ENCODE results near the gene SLC25A21.
"Not testable (repeated sequence)": the region's sequence is repeated elsewhere in the genome, so short reads cannot be mapped to it uniquely, and the experiment has no call there.

SLC25A21 gene

GRCh38 chr14:36824854-36825253, 347.6 kb downstream of the SLC25A21 start:
- Histone ChIP-seq H3K9me3 (ENCODE audit: control insufficient read depth, insufficient read depth, low read length) (no peaks in the 10 kb centered on the region), H3K9ac (ENCODE audit: low read depth, low read length) (no peak overlapping the region), H3K4me1 (ENCODE audit: insufficient read depth, low read length) (peaks cover 9% of the 10 kb centered on the region), H3K36me3 (ENCODE audit: insufficient read depth, low read length) (no peaks in the 10 kb centered on the region)

- Histone ChIP-seq H3K9me3 (ENCODE audit: control insufficient read depth, insufficient read depth, low read length) (no peaks in the 10 kb centered on the region), H3K36me3 (ENCODE audit: insufficient read depth, low read length) (no peaks in the 10 kb centered on the region), H3K9ac (ENCODE audit: low read depth, low read length) (no peak overlapping the region), H3K4me1 (ENCODE audit: insufficient read depth, low read length) (peaks cover 14% of the 10 kb centered on the region)
Observed at GRCh38 chr14:36823651-36824050, 348.8 kb downstream of the SLC25A21 start.

GRCh38 chr14:36822685-36823084, 349.7 kb downstream of the SLC25A21 start:
- H3K36me3 ChIP-seq (ENCODE audit: insufficient read depth, low read length), result no peaks in the 10 kb centered on the region

GRCh38 chr14:36820901-36821300, 351.5 kb downstream of the SLC25A21 start:
- no peak overlapping the region for H3K9ac ChIP-seq (ENCODE audit: low read depth, low read length)
- peaks cover 8% of the 10 kb centered on the region for H3K4me1 ChIP-seq (ENCODE audit: insufficient read depth, low read length)
- H3K9me3 ChIP-seq (ENCODE audit: control insufficient read depth, insufficient read depth, low read length), result no peaks in the 10 kb centered on the region

More at GRCh38 chr14:36822685-36823084, 349.7 kb downstream of the SLC25A21 start:
- Histone ChIP-seq H3K9me3 (ENCODE audit: control insufficient read depth, insufficient read depth, low read length) (no peaks in the 10 kb centered on the region), H3K4me1 (ENCODE audit: insufficient read depth, low read length) (peaks cover 14% of the 10 kb centered on the region), H3K9ac (ENCODE audit: low read depth, low read length) (no peak overlapping the region)

GRCh38 chr14:36820111-36820709, 352.2 kb downstream of the SLC25A21 start:
- no peaks in the 10 kb centered on the region for H3K9me3 ChIP-seq (ENCODE audit: control insufficient read depth, insufficient read depth, low read length)
- no peak overlapping the region for H3K9ac ChIP-seq (ENCODE audit: low read depth, low read length)
- H3K4me1 ChIP-seq (ENCODE audit: insufficient read depth, low read length), result peaks cover 5% of the 10 kb centered on the region
- no peaks in the 10 kb centered on the region for H3K36me3 ChIP-seq (ENCODE audit: insufficient read depth, low read length)

More at GRCh38 chr14:36820901-36821300, 351.5 kb downstream of the SLC25A21 start:
- no peaks in the 10 kb centered on the region for H3K36me3 ChIP-seq (ENCODE audit: insufficient read depth, low read length)

- H3K36me3 ChIP-seq (ENCODE audit: insufficient read depth, low read length), result no peaks in the 10 kb centered on the region
- H3K4me1 ChIP-seq (ENCODE audit: insufficient read depth, low read length), result peaks cover 5% of the 10 kb centered on the region
- H3K9me3 ChIP-seq (ENCODE audit: control insufficient read depth, insufficient read depth, low read length), result no peaks in the 10 kb centered on the region
- no peak overlapping the region for H3K9ac ChIP-seq (ENCODE audit: low read depth, low read length)
Observed at GRCh38 chr14:36818794-36819384, 353.5 kb downstream of the SLC25A21 start.

GRCh38 chr14:36818246-36818645, 354.2 kb downstream of the SLC25A21 start:
- H3K9ac ChIP-seq (ENCODE audit: low read depth, low read length), result no peak overlapping the region
- H3K4me1 ChIP-seq (ENCODE audit: insufficient read depth, low read length), result peaks cover 5% of the 10 kb centered on the region

GRCh38 chr14:36817071-36817930, 355.1 kb downstream of the SLC25A21 start:
- H3K9ac ChIP-seq (ENCODE audit: low read depth, low read length), result no peak overlapping the region
- H3K4me1 ChIP-seq (ENCODE audit: insufficient read depth, low read length), result peaks cover 5% of the 10 kb centered on the region
- no peaks in the 10 kb centered on the region for H3K9me3 ChIP-seq (ENCODE audit: control insufficient read depth, insufficient read depth, low read length)
- no peaks in the 10 kb centered on the region for H3K36me3 ChIP-seq (ENCODE audit: insufficient read depth, low read length)

More at GRCh38 chr14:36818246-36818645, 354.2 kb downstream of the SLC25A21 start:
- Histone ChIP-seq H3K36me3 (ENCODE audit: insufficient read depth, low read length) (no peaks in the 10 kb centered on the region), H3K9me3 (ENCODE audit: control insufficient read depth, insufficient read depth, low read length) (no peaks in the 10 kb centered on the region)

- H3K9me3 ChIP-seq (ENCODE audit: control insufficient read depth, insufficient read depth, low read length), result no peaks in the 10 kb centered on the region
- H3K9ac ChIP-seq (ENCODE audit: low read depth, low read length), result no peak overlapping the region
- peaks cover 5% of the 10 kb centered on the region for H3K4me1 ChIP-seq (ENCODE audit: insufficient read depth, low read length)
- no peaks in the 10 kb centered on the region for H3K36me3 ChIP-seq (ENCODE audit: insufficient read depth, low read length)
Observed at GRCh38 chr14:36816481-36816880, 355.9 kb downstream of the SLC25A21 start.

GRCh38 chr14:36814783-36815182, 357.6 kb downstream of the SLC25A21 start:
- not testable (repeated sequence) for H3K4me1 ChIP-seq (ENCODE audit: insufficient read depth, low read length)

GRCh38 chr14:36810209-36810608, 362.2 kb downstream of the SLC25A21 start:
- H3K4me1 ChIP-seq (ENCODE audit: insufficient read depth, low read length), result no peaks in the 10 kb centered on the region
- no peaks in the 10 kb centered on the region for H3K9me3 ChIP-seq (ENCODE audit: control insufficient read depth, insufficient read depth, low read length)
- H3K36me3 ChIP-seq (ENCODE audit: insufficient read depth, low read length), result no peaks in the 10 kb centered on the region
- H3K9ac ChIP-seq (ENCODE audit: low read depth, low read length), result no peak overlapping the region

More at GRCh38 chr14:36814783-36815182, 357.6 kb downstream of the SLC25A21 start:
- H3K9ac ChIP-seq (ENCODE audit: low read depth, low read length); H3K9me3 ChIP-seq (ENCODE audit: control insufficient read depth, insufficient read depth, low read length); H3K36me3 ChIP-seq (ENCODE audit: insufficient read depth, low read length): not testable (repeated sequence)

GRCh38 chr14:36807727-36808126, 364.7 kb downstream of the SLC25A21 start:
- H3K4me1 ChIP-seq (ENCODE audit: insufficient read depth, low read length), result no peaks in the 10 kb centered on the region
- H3K9ac ChIP-seq (ENCODE audit: low read depth, low read length), result no peak overlapping the region
- no peaks in the 10 kb centered on the region for H3K9me3 ChIP-seq (ENCODE audit: control insufficient read depth, insufficient read depth, low read length)
- H3K36me3 ChIP-seq (ENCODE audit: insufficient read depth, low read length), result no peaks in the 10 kb centered on the region

GRCh38 chr14:36805131-36805559, 367.3 kb downstream of the SLC25A21 start:
- Histone ChIP-seq H3K36me3 (ENCODE audit: insufficient read depth, low read length) (no peaks in the 10 kb centered on the region), H3K4me1 (ENCODE audit: insufficient read depth, low read length) (no peaks in the 10 kb centered on the region), H3K9ac (ENCODE audit: low read depth, low read length) (no peak overlapping the region), H3K9me3 (ENCODE audit: control insufficient read depth, insufficient read depth, low read length) (0 out of 2 replicates have a peak, but pooled peaks cover 2% of the 10 kb centered on the region)

GRCh38 chr14:36797634-36798033, 374.8 kb downstream of the SLC25A21 start:
- no peaks in the 10 kb centered on the region for H3K36me3 ChIP-seq (ENCODE audit: insufficient read depth, low read length)
- no peaks in the 10 kb centered on the region for H3K4me1 ChIP-seq (ENCODE audit: insufficient read depth, low read length)
- 0 out of 2 replicates have a peak, but pooled peaks cover 2% of the 10 kb centered on the region for H3K9me3 ChIP-seq (ENCODE audit: control insufficient read depth, insufficient read depth, low read length)
- no peak overlapping the region for H3K9ac ChIP-seq (ENCODE audit: low read depth, low read length)

All from ES-I3 (cell line).